Subcutaneous abdominal adipose tissue (tissue), 5 donors: Measurements from ENCODE around the gene PLEKHH3.
A peak's percentile ranks its signal among the peaks of the same experiment; 100 is the strongest.
"Not testable (repeated sequence)": the region's sequence is repeated elsewhere in the genome, so short reads cannot be mapped to it uniquely, and the experiment has no call there.

Experiments used
- H3K27ac ChIP-seq: one replicate; pipeline ENCODE4 v1.7.0; 2013; ENCODE audit warnings: low read depth, mild to moderate bottlenecking, inconsistent platforms, low read length, moderate library complexity
- H3K27me3 ChIP-seq, 5 donors: one replicate each; pipeline ENCODE4 v1.7.0; 2013; ENCODE audit warnings: low read length in 5 of 5, inconsistent platforms in 1 of 5; ENCODE audit not compliant: control insufficient read depth in 5 of 5, insufficient read depth in 4 of 5
- H3K36me3 ChIP-seq, 5 donors: one replicate each; pipeline ENCODE4 v1.7.0; 2013; ENCODE audit warnings: low read length in 5 of 5; ENCODE audit not compliant: control insufficient read depth in 5 of 5, insufficient read depth in 5 of 5
- H3K4me1 ChIP-seq, 5 donors: one replicate each; pipeline ENCODE4 v1.7.0; 2013; ENCODE audit warnings: low read length in 5 of 5, mild to moderate bottlenecking in 3 of 5, moderate library complexity in 1 of 5; ENCODE audit not compliant: control insufficient read depth in 5 of 5, insufficient read depth in 5 of 5
- H3K4me3 ChIP-seq, 5 donors: one replicate each; pipeline ENCODE4 v1.7.0; 2013; ENCODE audit warnings: low read length in 5 of 5, low read depth in 1 of 5
- H3K9ac ChIP-seq, 5 donors: one replicate each; pipeline ENCODE4 v1.7.0; 2013; ENCODE audit warnings: low read length in 5 of 5, mild to moderate bottlenecking in 4 of 5, moderate library complexity in 3 of 5
- H3K9me3 ChIP-seq, 5 donors: one replicate each; pipeline ENCODE4 v1.7.0; 2013; ENCODE audit warnings: low read length in 5 of 5; ENCODE audit not compliant: control insufficient read depth in 5 of 5
- donor health status: healthy.
- donor health status: healthy.
- donor health status: healthy.
- donor health status: healthy.
- donor health status: healthy.

PLEKHH3 gene

DNA sequence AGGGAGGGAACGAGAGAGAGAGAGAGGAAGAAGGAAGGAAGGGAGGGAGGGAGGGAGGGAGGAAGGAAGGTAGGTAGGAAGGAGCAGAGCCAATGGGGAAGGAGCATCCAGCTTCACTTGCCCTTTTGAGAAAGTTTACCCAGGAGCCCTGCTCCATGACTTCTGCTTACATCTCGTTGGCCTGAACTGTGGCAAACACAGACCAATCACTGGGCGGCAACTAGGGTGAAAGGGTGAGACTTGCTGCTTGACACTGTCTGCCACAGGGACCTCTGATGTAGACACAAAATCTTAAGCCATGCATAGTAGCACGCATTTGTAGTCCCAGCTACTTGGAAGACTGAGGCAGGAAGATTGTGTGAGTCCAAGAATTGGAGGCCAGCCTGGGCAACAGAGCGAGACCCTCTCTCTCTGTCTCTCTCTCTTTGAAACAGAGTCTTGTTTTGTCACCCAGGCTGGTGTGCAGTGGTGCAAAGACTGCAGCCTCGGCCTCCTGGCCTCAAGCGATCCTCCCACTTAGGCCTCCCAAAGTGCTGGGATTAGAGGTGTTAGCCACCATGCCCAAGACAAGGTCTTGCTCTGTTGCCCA is 37.2 kb downstream of the PLEKHH3 start:
- H3K4me1 ChIP-seq = peaks cover 0 to 8% (median 0%) of the 10 kb centered on the region in 5 donors
- H3K9me3 ChIP-seq = no peaks in the 10 kb centered on the region
- no peak overlapping the region for H3K4me3 ChIP-seq
- no peaks in the 10 kb centered on the region for H3K36me3 ChIP-seq
- H3K27ac ChIP-seq = no peak overlapping the region
- no peaks in the 10 kb centered on the region for H3K27me3 ChIP-seq
- no peak overlapping the region for H3K9ac ChIP-seq

DNA sequence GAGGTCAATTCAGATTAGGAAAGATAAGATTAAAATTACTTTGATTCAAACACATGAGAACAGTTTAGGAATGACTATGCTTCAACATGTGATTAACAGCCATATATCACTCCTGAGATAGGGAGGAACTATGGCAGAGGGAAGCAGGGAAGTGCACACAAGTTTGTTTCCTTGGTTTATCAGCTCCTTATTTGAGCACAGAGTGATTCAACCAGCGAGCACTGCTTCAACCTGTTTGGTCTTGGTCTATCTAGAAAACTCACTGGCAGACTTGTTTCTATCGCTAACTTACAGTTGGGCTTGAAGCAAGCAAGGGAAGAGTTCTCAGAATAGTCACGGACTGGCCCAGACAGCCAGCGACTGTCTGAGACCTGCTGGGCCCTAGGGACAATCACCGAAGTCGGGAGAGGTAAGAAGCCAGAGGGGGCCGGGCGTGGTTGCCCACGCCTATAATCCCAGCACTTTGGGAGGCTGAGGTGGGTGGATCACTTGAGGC is 43.8 kb downstream of the PLEKHH3 start:
- no peaks in the 10 kb centered on the region for H3K4me1 ChIP-seq
- H3K27ac ChIP-seq = no peak overlapping the region
- no peaks in the 10 kb centered on the region for H3K9me3 ChIP-seq
- no peak overlapping the region for H3K9ac ChIP-seq
- no peak overlapping the region for H3K4me3 ChIP-seq
- no peaks in the 10 kb centered on the region for H3K36me3 ChIP-seq
- no peaks in the 10 kb centered on the region for H3K27me3 ChIP-seq

DNA sequence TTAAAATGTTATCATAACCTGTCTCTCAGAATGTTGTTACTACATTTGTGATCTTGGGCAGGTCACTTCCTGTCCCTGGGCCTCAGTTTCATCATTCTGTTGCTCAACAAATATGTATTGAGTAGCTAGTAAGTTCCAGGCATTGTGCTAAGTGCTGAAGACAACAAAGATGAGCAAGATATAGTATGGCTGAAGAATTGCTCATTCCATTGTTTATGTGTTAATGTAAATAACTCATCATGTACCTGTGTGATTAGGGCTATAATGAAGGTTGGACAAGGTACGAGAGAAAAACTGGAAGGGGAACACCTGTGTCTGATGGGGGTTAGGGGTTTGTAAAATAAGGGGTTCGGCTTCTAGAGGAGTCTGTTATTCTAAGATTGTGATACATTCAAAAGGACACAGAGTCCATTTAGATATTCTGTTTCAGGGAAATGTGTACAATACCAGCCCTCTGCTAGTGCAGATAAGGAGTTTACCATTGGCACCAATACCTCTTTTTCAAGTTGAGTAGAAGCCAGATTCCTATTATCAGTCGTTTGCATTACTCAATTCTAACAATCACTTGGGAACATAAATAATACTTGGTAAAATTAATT is 47.3 kb downstream of the PLEKHH3 start:
- no peak overlapping the region for H3K27ac ChIP-seq

DNA sequence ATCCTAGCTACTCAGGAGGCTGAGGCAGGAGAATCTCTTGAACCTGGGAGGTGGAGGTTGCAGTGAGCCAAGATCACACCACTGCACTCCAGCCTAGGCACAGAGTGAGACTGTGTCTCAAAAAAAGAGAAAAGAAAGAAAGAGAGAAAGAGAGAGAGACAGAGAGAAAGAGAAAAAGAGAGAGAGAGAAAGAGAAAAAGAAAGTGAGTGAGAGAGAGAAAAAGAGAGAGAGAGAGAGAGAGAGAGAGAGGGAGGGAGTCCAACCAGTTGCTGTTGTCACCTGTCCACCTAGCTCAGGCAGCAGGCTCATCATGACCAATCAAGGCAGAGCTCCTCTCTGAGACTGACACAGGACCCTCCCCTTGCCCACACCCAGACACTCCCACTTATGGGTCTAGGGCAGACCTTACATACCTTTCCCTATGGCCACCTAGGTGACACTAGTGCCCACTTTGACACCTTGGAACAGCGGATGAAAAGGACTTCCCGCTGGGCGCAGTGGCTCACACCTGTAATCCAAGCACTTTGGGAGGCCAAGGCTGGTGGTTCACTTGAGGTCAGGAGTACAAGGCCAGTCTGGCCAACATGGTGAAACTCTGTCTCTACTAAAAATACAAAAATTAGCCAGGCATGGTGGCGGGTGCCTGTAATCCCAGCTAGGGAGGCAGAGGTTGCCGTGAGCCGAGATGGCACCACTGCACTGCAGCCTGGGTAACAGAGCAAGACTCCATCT is 49.6 kb downstream of the PLEKHH3 start:
- H3K27ac ChIP-seq, H3K9me3 ChIP-seq, H3K36me3 ChIP-seq, H3K27me3 ChIP-seq, H3K4me1 ChIP-seq, H3K4me3 ChIP-seq, H3K9ac ChIP-seq: not testable (repeated sequence)

More for the DNA sequence above, 47.3 kb downstream of the PLEKHH3 start:
- Histone ChIP-seq H3K27me3 (no peaks in the 10 kb centered on the region), H3K4me3 (no peak overlapping the region), H3K9me3 (no peaks in the 10 kb centered on the region), H3K36me3 (no peaks in the 10 kb centered on the region), H3K9ac (no peak overlapping the region), H3K4me1 (no peaks in the 10 kb centered on the region)

- no peaks in the 10 kb centered on the region for H3K36me3 ChIP-seq
- no peaks in the 10 kb centered on the region for H3K9me3 ChIP-seq
- H3K27me3 ChIP-seq = no peaks in the 10 kb centered on the region
- no peak overlapping the region for H3K27ac ChIP-seq
- no peaks in the 10 kb centered on the region for H3K4me1 ChIP-seq
- no peak overlapping the region for H3K4me3 ChIP-seq
- H3K9ac ChIP-seq = peak overlapping the region in 1 of 5 donors; percentile 2
These were observed 52.8 kb downstream of the PLEKHH3 start for GRCh38 chr17:42623732-42624596.

- Histone ChIP-seq H3K36me3 (no peaks in the 10 kb centered on the region), H3K27me3 (no peaks in the 10 kb centered on the region), H3K27ac (no peak overlapping the region), H3K4me3 (no peak overlapping the region), H3K9ac (no peak overlapping the region), H3K4me1 (peaks cover 0 to 6% (median 2%) of the 10 kb centered on the region in 5 donors), H3K9me3 (no peaks in the 10 kb centered on the region)
These were observed 53.5 kb downstream of the PLEKHH3 start for GRCh38 chr17:42623271-42623670.

DNA sequence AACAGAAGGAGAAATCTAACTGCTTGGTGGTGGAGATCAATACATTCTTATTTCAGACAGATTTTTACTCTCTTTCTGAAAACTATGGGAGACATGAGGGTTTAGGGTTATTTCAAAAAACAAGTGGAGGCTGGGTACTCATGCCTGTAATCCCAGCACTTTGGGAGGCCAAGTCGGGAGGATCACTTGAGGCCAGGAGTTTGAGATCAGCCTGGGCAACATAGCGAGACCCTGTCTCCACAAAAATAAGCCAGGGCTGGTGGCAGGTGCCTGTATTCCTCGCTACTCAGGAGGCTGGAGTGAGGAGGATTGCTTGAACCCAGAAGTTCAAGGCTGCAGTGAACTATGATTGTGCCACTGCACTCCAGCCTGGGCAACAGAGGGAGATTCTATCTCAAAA is 54.8 kb downstream of the PLEKHH3 start:
- H3K4me3 ChIP-seq, H3K9me3 ChIP-seq, H3K27ac ChIP-seq, H3K27me3 ChIP-seq, H3K4me1 ChIP-seq, H3K36me3 ChIP-seq, H3K9ac ChIP-seq: not testable (repeated sequence)

GRCh38 chr17:42618442-42619150 is 58.2 kb downstream of the PLEKHH3 start:
- H3K36me3 ChIP-seq = peaks cover 0 to 26% (median 23%) of the 10 kb centered on the region in 5 donors
- H3K9ac ChIP-seq = peak overlapping the region in 1 of 5 donors; percentile 1
- no peak overlapping the region for H3K4me3 ChIP-seq
- H3K9me3 ChIP-seq = no peaks in the 10 kb centered on the region
- H3K4me1 ChIP-seq = peaks cover 0 to 8% (median 6%) of the 10 kb centered on the region in 5 donors
- no peak overlapping the region for H3K27ac ChIP-seq
- no peaks in the 10 kb centered on the region for H3K27me3 ChIP-seq

DNA sequence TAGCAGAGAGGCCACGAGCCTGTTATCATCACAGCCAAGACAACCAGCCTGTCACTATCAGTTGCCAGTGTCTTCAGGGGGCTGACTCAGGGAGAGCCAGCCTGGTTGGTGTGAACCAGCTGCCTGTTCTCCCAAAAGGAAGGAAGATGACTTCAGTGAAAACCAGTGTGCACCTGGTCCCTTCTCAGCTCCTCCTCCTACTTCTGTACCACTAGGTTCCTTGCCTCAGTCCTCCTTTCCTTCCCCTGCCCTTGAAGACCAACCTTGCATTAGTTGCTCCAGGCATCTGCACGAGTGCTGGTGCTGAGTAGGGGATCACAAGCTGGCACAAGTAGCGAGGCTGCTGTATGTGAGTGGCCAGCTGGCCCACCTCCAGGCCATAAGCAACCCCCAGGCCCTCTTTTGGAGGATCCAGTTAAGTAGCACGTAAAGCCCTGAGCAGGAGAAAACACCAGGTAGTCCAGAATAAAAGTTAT is 58.8 kb downstream of the PLEKHH3 start:
- Histone ChIP-seq H3K4me3 (no peak overlapping the region), H3K27me3 (no peaks in the 10 kb centered on the region), H3K9ac (peak overlapping the region in 2 of 5 donors; percentile 1 to 43), H3K27ac (no peak overlapping the region), H3K9me3 (no peaks in the 10 kb centered on the region), H3K4me1 (peaks cover 0 to 8% (median 6%) of the 10 kb centered on the region in 5 donors), H3K36me3 (peaks cover 0 to 32% (median 26%) of the 10 kb centered on the region in 5 donors)
